Stimulated activated CD4-positive, alpha-beta T cell treated with anti-CD3 and anti-CD28 coated beads, Interleukin-15, amount 100 ng/mL, for 24 hours (primary cell): ENCODE measurements around the gene MAPKAPK3.

Source experiments
- DNase-seq: peaks from one replicate; pipeline ENCODE4 v3.0.0-alpha.2; 2020

MAPKAPK3 gene

DNA sequence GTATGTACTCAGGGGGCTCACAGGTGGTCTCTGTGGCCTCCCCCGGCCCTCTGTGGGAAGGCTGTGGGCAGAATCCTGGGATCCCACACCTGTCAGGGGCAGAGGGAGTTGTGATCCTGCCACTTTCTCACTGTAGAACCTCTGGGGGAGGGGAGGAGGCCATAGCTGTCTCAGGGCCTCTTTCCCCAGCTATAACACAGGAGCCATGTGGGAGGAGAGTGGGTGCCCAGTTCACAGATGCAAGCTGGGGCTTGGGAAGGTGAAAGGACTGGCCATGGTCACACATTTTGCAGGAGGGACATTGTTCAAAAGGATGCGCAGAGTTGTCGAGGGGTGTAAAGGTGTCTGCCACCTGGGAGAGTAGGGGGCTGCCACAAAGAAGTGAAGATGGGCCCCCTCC is 11.7 kb downstream of the MAPKAPK3 start:
- DNase-seq, result no peak

DNA sequence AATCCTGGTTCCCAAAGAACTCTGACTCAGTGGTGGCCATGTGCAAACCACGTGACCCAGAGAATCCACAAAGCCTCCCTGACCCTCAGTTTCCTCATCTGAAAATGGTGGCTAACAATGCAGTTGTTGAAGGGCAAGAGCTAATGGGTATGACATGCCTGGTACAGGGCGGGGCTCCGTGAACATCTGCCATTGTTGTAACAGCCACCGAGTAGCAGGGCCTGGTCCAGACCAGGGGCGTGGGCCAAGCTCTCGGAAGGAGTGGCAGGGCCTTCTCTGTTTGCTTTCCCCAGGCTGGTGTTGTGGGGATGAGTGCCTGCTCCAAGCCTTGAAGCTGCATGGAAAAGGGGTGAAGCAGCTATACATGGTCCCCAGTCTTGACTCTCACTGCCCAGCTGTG is 13.4 kb downstream of the MAPKAPK3 start:
- DNase-seq, result no peak

DNA sequence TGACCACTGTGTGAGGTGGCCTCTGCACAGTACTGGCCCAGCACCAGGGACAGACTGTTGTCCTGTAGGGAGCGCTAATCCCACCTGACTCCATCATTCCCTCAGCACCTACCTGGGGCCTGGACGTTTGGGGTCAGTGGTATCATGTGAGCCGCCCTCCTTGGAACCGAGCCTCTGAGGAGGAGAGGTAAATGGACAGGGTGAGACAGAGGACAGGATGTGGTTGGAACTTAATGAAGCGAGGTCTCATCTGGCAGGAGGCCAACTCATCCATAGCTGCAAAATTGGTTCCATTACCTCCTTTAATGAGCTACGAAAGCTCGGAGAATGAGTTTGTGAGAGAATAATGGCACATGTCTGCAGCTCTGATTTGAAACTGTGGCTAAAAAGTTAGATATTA is 13.9 kb downstream of the MAPKAPK3 start:
- no peak for DNase-seq

DNA sequence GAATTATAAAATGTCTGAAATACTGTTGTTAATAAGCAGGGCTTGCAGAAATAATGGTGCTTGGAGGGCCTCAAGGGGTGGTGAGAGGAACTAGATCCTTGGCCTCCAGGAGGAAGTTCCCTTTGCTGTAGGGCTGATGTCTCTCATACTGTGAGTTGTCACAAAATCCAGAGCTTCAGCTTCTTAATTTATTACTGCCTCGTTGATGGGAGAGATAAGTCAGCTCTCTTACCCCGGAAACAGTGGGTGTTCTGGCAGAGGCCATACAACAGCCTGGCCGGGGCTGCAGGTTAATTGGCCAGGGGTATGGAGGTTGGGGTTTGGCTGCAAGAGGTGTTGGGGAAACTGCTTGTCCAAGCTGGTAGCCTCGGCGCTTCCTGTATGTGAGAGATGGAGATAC is 15.5 kb downstream of the MAPKAPK3 start:
- no peak for DNase-seq

DNA sequence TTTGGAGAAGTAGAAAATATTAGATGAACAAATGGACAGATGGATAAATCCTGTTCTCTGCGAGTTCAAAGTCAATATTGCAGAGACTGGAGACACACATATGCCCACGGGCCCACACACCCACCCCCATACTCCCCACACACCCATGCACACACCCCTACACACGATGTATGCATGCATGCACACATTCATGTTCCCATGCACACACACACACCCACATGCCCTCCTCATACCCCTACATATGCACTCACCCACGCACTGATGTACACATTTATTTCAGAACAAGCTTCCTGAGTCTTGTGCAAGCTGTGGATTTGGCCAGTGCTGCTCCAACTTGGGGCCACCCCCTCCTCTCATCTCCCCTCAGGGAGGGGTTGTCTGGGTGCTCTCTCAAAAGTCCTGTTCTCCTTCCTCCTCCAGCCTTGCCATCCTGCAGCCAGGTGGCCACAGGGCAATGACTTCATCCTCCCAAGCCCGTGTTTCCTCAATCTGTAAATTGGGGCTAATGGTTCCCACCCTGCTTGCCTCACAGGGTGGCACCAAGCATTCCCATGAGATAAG is 16.4 kb downstream of the MAPKAPK3 start:
- no peak for DNase-seq

DNA sequence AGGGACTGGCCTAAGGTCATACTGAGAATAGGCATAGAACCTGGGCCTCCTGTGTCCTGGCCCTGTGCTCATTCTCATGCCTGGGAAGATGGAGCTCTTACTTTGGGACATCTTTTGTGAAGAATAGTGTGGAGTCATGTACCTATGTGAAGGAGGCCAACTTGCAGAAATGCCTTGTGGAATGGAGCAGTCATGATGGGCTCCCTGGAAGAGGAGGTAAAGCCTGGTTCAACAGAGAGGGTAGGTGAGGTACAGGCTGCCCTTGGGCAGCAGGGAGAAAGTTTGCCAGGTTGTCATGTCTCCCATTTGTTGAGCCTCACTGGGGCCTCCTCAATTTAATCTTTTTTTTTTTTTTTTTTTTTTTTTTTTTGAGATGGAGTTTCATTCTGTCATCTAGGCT is 18.1 kb downstream of the MAPKAPK3 start:
- DNase-seq, result no peak

DNA sequence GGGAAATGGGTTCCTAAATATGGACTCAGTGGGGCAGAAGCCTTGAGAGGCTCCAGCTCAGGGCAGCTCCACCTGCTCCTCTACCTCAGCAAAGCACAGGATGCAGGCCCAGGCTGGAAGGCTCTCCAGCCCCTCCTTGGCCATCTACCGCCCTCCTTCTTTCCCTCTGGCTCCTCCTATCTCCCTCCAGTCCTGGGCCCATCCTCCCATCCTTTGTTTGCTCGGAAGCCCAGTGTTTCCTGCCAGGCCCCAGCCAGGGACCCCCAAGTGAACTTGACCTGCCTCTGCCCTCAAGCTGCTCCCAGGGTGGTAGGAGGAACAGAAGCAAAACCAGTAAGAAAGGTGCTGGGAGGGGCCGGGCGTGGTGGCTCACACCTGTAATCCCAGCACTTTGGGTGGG is 20.1 kb downstream of the MAPKAPK3 start:
- DNase-seq, result no peak

DNA sequence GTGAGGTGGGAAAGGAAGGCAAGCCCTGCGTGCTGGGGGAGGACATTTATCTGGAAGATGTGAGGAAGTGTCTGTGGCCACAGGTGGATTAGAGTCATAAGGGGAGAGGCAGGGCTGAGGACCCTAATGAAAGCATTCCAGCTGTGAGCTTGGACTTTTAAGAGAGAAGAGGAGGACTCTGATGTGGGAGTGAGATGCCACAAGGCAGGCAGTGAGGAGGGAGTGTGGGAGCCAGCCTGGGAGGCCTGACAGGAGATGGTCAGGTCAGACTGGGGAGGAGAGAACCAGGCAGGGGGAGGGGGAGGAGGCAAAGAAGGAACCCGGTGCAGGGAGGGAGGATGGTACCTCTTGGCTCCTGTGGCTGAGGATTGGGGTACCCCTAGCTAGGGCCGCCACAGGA is 21.0 kb downstream of the MAPKAPK3 start:
- DNase-seq, result no peak

DNA sequence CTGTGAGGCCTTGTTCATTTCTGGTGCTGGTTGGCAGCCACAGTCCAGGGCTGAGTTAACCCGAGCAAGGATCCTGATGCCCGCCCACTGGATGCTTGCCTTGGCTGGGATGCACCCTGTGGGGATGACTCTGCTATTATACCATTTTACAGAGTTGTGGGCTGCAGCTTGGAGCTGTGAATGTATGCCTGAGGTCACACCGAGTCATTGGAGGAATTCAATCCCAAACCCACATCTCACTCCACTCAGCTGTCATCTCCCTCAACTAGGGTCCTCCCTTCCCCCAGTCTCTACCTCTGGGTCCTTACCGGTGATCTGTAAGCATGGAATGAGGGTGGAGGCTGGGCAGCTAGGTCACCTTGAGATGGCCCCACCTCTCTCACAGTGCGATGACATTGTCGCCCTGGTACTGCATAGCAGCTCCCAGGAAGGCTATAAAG is 22.1 kb downstream of the MAPKAPK3 start:
- no peak for DNase-seq

DNA sequence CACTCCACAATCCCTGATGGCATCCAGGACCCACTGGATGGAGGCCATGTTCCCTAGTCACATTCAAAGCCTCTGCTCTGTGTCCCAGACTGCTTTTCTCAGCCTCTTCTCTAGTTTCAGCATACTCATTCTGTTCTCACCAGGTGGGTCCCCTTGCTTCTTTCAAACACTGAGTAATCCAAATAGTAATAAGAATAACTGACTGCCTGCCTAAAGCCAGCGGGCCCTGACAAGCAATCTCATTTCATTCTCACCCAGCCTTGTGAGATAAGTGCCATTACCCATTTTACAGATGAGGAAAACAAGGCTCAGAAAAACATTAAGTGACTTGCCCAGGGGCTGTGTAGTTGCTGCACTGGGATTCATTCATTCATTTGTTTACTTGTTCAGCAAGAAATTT is 25.4 kb downstream of the MAPKAPK3 start:
- no peak for DNase-seq

DNA sequence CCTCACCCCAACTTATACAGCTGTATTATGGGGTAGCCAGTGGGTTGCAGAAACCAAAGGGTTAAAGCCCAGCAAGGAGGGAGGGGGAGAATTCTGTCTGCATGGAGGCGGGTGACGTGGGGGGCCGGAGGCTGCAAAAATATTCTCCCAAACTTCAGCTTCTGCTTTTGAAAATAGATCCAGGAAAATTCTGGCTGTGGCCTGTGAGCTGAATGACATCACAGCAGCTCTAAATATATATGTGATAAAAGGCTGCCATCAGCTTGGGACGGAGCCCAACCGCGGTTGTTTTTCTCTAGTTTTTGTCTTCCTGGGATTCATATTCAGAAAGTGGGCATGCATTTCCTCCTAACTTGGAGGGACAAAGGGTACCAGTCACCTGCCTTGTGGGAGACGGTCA is 27.6 kb downstream of the MAPKAPK3 start:
- no peak for DNase-seq

DNA sequence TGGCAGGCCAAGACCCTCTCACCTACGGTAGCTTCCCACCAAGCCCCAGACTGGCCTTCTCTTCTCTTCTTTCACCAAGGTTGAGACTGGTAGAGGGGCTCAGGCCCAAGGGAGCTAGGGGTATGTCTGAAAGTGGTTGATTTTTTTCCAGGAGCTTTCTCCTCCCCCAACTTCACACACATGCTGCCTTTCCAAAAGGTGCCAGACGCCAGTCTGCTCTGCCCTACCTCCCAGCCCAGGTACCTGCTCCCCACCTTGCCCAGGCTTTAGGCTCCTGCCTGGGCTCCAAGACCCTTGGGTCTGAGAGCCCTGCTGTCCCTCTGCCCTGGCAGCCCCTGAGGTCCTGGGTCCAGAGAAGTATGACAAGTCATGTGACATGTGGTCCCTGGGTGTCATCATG is 28.4 kb downstream of the MAPKAPK3 start:
- no peak for DNase-seq

DNA sequence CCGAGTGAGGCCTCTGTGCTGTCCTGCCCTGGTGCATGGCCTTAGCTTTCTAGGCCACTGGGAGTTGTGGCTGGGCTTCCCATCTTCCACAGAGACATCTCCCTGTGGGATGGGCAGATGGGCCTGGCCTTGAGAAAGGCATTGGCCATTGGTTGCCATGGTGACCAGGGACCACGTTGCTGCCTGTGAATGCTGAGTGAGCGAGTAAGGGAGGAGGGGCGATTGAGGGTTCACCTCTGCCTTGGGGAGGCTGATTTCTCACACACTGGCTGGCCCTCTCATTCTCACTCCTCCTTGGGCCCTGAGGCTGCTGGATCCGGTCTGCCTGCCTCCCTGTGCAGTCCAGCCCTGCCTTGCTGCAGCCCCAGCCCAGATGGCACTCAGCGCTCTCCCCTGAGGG is 31.4 kb downstream of the MAPKAPK3 start:
- no peak for DNase-seq

DNA sequence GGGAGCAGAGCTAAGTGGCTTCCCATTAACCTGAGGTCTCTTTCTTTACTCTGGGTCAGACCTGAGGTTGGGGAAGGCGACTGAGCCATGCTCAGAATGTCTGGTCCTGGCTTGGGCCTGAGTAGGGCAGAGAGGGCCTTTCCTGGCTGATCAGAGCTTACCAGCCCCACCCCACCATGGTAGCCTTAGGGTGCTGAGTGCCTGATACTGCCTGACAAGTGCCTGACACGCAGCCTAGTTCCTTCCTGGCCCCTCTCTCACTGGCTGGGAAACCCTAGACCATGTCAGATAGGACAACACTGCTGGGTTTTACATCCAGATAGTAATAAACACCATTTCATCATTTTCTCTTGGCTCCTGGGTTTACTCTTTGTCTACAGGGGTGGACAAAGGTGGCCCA is 32.0 kb downstream of the MAPKAPK3 start:
- DNase-seq, result no peak

DNA sequence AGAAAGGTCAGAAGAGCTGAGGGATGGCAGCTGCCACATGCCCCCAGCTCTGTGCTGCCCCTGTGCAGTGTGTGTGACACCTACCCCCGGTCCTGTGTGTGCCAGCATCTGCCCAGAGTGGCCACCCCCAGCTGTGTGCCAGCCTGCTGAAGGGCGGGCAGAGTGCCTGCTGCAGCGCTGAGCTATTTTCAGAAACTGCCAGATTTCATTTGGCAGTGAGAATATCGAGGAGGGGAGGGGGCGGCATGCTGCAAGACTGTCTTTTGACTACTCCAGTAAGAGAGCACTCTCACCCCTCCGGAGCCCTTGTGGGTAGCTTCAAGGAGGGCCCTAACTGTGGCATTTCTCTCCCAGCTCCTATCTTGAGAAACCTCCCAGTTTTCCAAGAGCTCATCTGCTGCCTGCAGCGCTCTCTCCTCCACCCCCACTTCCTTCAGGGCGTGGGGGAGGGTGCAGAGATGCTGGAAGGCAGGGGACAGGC is 32.5 kb downstream of the MAPKAPK3 start:
- DNase-seq, result no peak

DNA sequence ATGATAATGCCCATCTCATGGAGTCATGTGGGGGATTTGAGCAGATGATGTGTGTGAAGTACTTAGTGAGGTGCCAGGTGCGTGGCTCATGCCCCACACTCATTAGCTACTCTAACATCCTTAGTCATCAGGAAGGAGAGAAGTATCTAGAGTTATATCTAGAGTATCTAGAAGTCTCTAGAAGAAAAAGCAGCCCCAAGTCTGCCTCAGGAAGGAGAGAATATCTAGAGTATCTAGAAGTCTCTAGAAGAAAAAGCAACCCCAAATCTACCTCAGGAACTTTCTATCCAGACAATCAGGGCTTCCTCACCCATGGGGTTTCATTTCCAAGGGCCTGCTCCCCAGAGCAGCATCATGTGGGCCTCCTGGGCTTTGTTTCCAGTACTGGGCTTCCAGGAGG is 33.1 kb downstream of the MAPKAPK3 start:
- DNase-seq, result no peak

DNA sequence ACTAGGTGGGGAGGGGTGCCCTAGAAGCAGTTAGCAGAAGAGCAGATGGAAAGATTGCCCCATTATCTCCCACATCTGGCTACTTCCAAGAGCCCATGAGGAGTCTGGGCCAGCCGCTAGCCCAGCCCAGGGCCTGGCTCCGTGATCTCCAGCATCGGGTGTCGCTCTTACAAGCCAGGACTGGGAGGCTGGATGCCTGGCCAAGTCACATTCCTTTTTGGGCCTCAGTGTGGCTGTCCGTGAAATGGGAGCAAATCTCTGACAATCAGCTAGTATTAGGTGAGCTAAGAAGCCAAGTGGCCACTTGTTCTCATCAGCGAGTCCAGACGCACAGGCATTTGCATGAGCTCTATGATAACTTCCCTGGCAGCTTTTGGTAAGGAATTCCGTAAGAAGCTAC is 34.5 kb downstream of the MAPKAPK3 start:
- no peak for DNase-seq

DNA sequence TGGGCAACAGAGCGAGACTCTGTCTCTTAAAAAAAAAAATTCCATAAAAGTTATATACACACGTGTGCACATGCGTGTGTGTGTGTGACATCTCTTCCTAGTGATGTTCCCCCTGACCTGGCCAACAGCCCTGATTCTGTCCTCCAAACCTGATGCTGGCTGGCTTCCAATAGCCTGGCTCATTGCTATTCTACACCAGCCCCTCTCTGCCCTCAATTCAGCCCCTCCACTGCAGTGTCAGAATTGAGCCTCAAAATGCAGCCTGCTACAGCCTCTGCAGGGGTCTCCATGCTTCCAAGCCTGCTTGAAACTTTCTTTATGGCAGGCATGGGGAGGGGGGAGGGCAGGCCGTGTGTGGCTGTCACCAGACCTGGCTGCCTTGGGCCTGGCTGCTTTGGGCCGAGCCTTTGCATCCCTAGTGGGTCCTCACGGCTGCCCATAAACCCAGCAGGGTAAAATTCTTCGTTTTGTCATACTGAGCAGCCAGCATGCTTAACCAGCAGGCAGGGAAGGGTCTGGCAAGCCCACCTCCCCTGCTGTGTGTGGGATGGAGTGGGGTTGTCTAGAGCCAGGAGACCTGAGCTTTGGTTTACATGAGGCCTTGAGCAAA is 35.1 kb downstream of the MAPKAPK3 start:
- DNase-seq, result no peak

DNA sequence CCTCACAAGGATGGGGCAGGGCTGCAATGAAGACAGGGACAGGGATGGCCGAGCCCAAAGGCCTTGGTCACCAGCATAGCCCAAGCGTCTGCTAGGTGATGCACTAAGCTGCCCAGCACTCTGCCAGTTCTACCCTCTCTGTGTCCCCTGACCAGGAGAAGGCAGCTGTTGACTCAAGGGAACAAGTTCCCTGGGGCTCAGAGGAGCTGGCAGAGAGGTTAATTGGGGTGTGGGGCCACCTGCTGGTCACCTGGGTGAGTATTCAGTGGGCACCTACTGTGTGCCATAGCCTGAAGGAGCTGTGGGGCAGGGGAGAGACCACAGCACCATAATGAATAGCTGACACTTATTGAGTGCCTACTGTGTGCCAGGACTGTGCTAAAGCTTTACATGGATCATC is 35.8 kb downstream of the MAPKAPK3 start:
- DNase-seq, result peak; percentile 71

DNA sequence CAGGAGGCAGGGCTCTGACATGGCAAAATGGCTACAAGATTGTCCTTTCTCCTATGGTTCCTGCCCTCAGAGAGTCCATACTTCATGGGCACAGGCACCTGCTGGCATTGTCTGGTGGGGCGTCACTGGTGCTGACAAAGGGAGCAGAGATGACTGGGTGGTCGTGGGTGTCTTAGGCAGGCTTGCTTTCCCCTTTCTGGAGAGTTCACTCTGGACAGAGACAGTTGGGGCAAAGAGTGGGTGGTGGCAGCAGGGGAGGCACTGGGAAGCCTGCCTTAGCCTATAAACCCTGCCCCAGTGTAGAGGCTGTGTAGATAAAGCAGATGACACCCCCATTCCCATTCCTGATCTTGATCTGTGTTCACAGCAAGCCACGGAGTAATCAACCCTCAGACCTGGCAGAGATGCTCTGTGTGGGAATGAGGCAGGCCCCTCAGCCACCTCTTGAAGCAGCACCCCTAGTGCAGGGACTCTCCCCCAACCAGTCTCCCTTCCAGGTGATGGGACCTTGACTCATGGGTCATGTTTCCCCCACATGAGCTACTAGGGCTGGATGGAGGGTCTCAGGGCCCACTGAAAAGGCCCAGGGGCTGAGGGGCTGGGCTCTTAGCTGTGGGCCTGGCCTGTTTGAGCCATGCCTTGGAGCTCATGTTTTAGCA is 37.1 kb downstream of the MAPKAPK3 start:
- no peak for DNase-seq

DNA sequence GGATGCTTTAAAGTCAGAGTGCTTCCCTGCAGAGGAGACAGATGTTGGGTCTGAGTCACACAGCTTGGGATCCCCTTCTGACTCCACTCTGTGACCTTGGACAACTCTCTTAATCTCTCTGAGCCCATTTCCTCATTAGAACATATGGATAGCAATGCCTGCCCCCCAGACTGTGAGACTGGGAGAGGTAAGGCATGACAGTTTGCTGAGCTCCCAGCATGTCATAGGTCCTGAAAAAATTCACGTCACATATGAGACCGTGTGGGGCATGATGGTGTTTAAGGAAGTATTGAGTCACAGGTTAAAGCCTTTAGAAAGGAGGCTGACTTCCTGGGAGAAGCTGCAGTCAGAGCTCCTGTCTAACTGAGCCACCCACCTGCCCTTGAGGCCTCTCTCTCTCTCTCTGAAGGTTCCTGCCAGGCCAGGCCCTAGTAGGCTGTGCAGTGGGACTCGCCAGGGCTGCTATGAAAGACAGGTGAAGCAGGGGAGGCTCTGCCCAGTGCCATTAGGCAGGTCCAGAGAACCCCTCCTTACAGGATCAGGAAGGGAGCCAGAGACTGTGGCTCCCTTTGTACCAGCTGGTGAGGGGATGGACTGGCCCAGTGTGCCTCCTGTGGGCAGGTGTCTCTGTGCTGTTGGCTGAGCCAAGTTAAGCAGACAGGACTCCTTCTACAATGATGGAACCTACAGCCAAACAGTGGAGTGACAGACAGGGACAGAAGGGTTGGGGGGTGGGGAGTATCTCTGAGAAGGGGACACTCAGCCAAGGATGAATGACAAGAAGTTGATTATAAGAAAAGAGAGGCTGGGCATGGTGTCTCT is 38.3 kb downstream of the MAPKAPK3 start:
- DNase-seq, result peak; percentile 59

DNA sequence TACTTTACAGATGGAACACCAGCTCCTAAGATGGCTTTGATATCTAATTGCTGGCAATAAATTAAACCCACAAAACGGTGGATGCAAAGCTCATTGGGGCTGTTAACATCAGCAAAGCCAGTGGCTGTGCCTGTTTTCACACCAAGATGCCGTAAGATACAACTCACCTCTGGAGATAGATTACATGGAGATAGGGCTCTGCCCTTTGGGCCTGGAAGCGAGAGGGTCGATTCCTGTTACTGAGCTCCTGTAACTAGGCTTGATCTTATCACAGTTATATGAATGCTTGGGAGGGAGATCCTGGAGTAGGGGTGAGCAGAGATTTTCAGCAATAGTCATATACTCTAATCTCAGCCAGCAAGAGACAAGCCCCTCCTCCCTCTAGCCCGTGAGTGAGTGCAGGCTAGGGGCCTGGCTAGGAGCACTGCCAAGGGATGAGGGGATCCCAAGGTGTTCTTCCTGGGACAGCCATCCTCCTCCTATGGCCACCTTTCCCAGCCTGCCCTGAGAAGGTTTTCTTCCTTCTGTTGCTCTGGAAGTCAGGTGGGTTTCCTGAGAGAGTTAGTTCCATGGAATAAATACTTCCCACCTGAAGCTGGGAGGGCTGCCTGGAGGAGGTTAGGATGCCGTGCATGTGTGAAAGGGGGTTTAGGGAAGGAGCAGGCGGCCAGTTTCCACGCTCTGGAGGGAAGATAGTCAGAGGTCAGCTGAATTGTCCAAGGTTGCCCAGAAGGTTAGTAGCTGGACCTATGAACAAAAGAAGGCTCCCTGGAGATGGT is 39.7 kb downstream of the MAPKAPK3 start:
- DNase-seq, result no peak

DNA sequence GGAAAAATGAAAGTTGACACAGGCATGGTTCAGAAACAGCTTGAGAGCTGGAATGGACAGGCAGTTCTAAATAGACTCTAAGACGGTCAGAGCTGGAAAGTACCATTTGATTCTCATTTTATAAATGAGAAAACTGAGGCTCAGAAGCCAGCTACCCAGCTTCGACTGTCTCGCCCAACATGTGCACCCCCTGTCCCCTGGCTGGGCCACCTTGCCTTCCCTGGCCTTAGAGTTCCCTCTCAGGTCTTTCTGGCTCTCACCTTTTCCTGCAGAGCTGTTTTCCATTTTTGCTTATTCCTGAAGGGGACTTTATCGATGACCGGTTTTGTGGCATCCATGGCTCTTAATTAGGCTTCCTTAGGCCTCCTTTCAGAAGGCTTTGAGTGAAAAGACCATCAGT is 40.5 kb downstream of the MAPKAPK3 start:
- no peak for DNase-seq
